Measurements from ENCODE around the gene SPTLC1. TPM values are rescaled to one million over a fixed set of nuclear protein-coding genes. Genes with fewer than 3 reads are reported as not detected.

Gene SPTLC1
- total and polyA plus RNA-seq, 2 of the 13 experiments (the other 11 are each of a cell fraction or from before 2014, with no cell fraction given): 56.2 to 72.5 TPM

DNA sequence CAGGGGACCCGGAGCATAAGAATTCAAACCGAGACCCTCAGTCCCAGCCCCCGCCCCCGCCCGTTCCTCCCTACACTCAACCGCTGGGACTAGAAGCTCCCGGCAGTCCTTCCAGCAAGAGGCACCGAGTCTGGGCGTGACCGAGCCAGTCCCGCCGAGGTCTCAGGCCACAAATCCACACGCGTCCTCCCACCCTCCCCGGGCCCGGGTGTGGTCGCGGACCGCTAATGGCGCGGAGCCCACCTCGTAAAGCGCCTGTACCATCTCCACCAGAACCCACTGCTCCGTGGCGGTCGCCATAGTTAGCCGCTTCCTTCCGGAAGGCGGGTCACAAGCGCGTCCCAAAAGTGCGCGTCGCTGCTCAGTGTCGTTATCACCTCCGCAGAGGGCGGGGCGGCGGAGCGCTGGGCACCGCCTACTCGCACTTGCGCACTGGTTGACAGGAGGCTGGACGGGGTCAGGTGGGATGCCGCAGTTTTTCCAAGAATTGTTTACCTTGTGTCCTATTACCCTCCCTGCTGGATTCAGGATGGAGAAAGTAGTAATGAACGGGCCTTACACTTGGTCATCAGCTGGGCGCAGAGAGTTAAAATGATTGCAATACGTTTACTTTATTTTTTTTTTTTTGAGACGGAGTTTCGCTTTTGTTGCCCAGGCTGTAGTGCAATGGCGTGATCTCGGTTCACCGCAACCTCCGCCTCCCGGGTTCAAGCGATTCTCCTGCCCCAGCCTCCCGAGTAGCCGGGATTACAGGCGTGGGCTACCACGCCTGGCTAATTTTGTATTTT, at the start of gene SPTLC1 (continued):
- TF ChIP-seq RCOR2 (CRISPR knock-in tag; IDR thresholded peaks at IDR 0.05): no peak; the same call in 1 of the 2 replicates

DNA sequence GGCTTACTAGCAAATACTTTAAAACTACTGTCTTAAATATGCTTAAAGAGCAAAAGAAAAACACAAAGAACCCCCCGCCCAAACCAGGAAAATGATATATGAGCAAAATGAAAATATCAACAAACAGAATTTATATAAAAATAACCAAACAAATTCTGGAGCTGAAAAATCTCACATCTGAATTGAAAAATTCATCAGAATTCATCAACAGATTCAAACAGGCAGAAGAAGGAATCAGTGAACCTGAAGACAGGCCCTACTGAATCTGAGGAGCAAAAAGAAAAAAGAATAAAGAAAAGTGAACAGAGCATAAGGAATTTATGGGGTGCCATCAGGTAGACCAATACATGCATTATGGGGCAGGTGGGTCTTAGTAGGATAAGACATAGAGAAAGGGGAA, 49.8 kb upstream of the SPTLC1 start:
- no peak for ATAC-seq
- Histone ChIP-seq H3K27ac (ENCODE audit: extremely low read length, insufficient read depth, low read length) (no peak overlapping the region), H2AFZ (ENCODE audit: low read length) (no peak overlapping the region), H4K20me1 (ENCODE audit: insufficient read depth, low read length) (no peaks in the 10 kb centered on the region), H3K9me3 (ENCODE audit: low read length) (no peaks in the 10 kb centered on the region), H3K4me1 (ENCODE audit: insufficient read depth, low read length) (no peaks in the 10 kb centered on the region), H3K4me3 (replicated peaks in 1 of 3; ENCODE audit: insufficient read depth in 1 of 3, low read depth in 2 of 3, low read length in 3 of 3) (no peak overlapping the region), H3K9ac (ENCODE audit: insufficient read depth, low read depth, low read length) (no peak overlapping the region), H3K36me3 (replicated peaks in 1 of 2; ENCODE audit: control insufficient read depth in 1 of 2, insufficient read depth in 2 of 2, low read length in 2 of 2) (no peaks in the 10 kb centered on the region), H3K27me3 (ENCODE audit: control insufficient read depth in 1 of 2, insufficient read depth in 2 of 2, low read length in 2 of 2) (peaks cover 0 to 13% of the 10 kb centered on the region in 2 experiments; a peak in 2 of 5 replicates), H3K79me2 (ENCODE audit: insufficient read depth, low read length) (no peaks in the 10 kb centered on the region), H3K4me2 (ENCODE audit: low read depth, low read length) (no peak overlapping the region)
- TF ChIP-seq GABPA (IDR thresholded peaks at IDR 0.05; ENCODE audit: low read depth, low read length): no peak
- TF ChIP-seq GABPA (CRISPR knock-in tag; IDR thresholded peaks at IDR 0.05; ENCODE audit: low read depth): no peak
- TF ChIP-seq ZFP62 (CRISPR knock-in tag; IDR thresholded peaks at IDR 0.05): no peak
- no peak for TF ChIP-seq ZNF816 (CRISPR knock-in tag; IDR thresholded peaks at IDR 0.05; ENCODE audit: borderline replicate concordance)
- TF ChIP-seq ZNF546 (CRISPR knock-in tag; conservative IDR thresholded peaks at IDR 0.05): no peak
- TF ChIP-seq HOXA3 (CRISPR knock-in tag; IDR thresholded peaks at IDR 0.05): no peak
- TF ChIP-seq RCOR2 (CRISPR knock-in tag; IDR thresholded peaks at IDR 0.05): no peak
- TF ChIP-seq, protein P1, sequence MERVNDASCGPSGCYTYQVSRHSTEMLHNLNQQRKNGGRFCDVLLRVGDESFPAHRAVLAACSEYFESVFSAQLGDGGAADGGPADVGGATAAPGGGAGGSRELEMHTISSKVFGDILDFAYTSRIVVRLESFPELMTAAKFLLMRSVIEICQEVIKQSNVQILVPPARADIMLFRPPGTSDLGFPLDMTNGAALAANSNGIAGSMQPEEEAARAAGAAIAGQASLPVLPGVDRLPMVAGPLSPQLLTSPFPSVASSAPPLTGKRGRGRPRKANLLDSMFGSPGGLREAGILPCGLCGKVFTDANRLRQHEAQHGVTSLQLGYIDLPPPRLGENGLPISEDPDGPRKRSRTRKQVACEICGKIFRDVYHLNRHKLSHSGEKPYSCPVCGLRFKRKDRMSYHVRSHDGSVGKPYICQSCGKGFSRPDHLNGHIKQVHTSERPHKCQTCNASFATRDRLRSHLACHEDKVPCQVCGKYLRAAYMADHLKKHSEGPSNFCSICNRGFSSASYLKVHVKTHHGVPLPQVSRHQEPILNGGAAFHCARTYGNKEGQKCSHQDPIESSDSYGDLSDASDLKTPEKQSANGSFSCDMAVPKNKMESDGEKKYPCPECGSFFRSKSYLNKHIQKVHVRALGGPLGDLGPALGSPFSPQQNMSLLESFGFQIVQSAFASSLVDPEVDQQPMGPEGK (CRISPR knock-in tag; IDR thresholded peaks at IDR 0.05): no peak
- no peak for TF ChIP-seq FOXA3 (CRISPR knock-in tag; IDR thresholded peaks at IDR 0.05)
- no peak for TF ChIP-seq ZNF678 (CRISPR knock-in tag; IDR thresholded peaks at IDR 0.05)
- TF ChIP-seq, protein P2, sequence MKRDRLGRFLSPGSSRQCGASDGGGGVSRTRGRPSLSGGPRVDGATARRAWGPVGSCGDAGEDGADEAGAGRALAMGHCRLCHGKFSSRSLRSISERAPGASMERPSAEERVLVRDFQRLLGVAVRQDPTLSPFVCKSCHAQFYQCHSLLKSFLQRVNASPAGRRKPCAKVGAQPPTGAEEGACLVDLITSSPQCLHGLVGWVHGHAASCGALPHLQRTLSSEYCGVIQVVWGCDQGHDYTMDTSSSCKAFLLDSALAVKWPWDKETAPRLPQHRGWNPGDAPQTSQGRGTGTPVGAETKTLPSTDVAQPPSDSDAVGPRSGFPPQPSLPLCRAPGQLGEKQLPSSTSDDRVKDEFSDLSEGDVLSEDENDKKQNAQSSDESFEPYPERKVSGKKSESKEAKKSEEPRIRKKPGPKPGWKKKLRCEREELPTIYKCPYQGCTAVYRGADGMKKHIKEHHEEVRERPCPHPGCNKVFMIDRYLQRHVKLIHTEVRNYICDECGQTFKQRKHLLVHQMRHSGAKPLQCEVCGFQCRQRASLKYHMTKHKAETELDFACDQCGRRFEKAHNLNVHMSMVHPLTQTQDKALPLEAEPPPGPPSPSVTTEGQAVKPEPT (CRISPR knock-in tag; IDR thresholded peaks at IDR 0.05; ENCODE audit: low read depth): no peak
- TF ChIP-seq, protein P3, sequence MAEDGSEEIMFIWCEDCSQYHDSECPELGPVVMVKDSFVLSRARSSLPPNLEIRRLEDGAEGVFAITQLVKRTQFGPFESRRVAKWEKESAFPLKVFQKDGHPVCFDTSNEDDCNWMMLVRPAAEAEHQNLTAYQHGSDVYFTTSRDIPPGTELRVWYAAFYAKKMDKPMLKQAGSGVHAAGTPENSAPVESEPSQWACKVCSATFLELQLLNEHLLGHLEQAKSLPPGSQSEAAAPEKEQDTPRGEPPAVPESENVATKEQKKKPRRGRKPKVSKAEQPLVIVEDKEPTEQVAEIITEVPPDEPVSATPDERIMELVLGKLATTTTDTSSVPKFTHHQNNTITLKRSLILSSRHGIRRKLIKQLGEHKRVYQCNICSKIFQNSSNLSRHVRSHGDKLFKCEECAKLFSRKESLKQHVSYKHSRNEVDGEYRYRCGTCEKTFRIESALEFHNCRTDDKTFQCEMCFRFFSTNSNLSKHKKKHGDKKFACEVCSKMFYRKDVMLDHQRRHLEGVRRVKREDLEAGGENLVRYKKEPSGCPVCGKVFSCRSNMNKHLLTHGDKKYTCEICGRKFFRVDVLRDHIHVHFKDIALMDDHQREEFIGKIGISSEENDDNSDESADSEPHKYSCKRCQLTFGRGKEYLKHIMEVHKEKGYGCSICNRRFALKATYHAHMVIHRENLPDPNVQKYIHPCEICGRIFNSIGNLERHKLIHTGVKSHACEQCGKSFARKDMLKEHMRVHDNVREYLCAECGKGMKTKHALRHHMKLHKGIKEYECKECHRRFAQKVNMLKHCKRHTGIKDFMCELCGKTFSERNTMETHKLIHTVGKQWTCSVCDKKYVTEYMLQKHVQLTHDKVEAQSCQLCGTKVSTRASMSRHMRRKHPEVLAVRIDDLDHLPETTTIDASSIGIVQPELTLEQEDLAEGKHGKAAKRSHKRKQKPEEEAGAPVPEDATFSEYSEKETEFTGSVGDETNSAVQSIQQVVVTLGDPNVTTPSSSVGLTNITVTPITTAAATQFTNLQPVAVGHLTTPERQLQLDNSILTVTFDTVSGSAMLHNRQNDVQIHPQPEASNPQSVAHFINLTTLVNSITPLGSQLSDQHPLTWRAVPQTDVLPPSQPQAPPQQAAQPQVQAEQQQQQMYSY (CRISPR knock-in tag; IDR thresholded peaks at IDR 0.05): no peak
- in situ Hi-C loops (cut with HindIII; ENCODE audit: extremely low pct_ligation_motif_present, low pct_unique_long_range_greater_than_20kb) (no loop called here), intact Hi-C loops (cut with micrococcal nuclease; ENCODE audit: unreplicated experiment) (no loop called here)
- ChIA-PET CTCF (ENCODE audit: low intra/inter-chr PET ratio, low total read pairs) (no interaction called here), POLR2A (no interaction called here)
- 61% methylated on average over 1 of the region's 1 CpG for WGBS (ENCODE audit: low lambda C conversion rate)
- BruUV-seq (replicated peaks): no TSS peak
- no peak for FAIRE-seq
- DNase-seq (ENCODE audit: low spot score): no peak
